KOPT-K1 (cell line): ENCODE data around the gene CARD11.
"Not testable (repeated sequence)": the region's sequence is repeated elsewhere in the genome, so short reads cannot be mapped to it uniquely, and the experiment has no call there.

Source experiments
- H3K27ac ChIP-seq: fragments of 200-600 bp; sonication (generic); 2 replicates; pipeline ENCODE4 v1.5.1; 2016; ENCODE audit warnings: antibody characterized with exemption, mild to moderate bottlenecking, low read depth, low read length; ENCODE audit not compliant: poor library complexity, severe bottlenecking
- H3K36me3 ChIP-seq: fragments of 200-600 bp; sonication (generic); 2 replicates; pipeline ENCODE4 v1.5.1; 2017; ENCODE audit warnings: antibody characterized with exemption, mild to moderate bottlenecking, low read length, moderate library complexity; ENCODE audit not compliant: insufficient read depth
- H3K9me3 ChIP-seq: fragments of 200-600 bp; sonication (generic); 2 replicates; pipeline ENCODE4 v1.5.1; 2017; ENCODE audit warnings: antibody characterized with exemption, low read length, mild to moderate bottlenecking; ENCODE audit not compliant: insufficient read depth, poor library complexity, severe bottlenecking

The CARD11 gene

GRCh38 chr7:2959828-2960599 is 83.7 kb downstream of the CARD11 start:
- Histone ChIP-seq H3K9me3 (no peaks in the 10 kb centered on the region), H3K27ac (peak overlapping the region; percentile 37), H3K36me3 (peaks cover 24% of the 10 kb centered on the region; the same call in 1 of the 2 replicates)

GRCh38 chr7:2959103-2959680 is 84.5 kb downstream of the CARD11 start:
- Histone ChIP-seq H3K9me3 (no peaks in the 10 kb centered on the region), H3K27ac (peak overlapping the region; percentile 37), H3K36me3 (peaks cover 24% of the 10 kb centered on the region; the same call in 1 of the 2 replicates)

GRCh38 chr7:2958416-2959102 is 85.1 kb downstream of the CARD11 start:
- Histone ChIP-seq H3K27ac (peak overlapping the region; percentile 37), H3K36me3 (peaks cover 31% of the 10 kb centered on the region; the same call in 1 of the 2 replicates), H3K9me3 (no peaks in the 10 kb centered on the region)

- H3K9me3 ChIP-seq, H3K27ac ChIP-seq: not testable (repeated sequence)
- H3K36me3 ChIP-seq, result peaks cover 41% of the 10 kb centered on the region; the same call in 1 of the 2 replicates
Observed at GRCh38 chr7:2957369-2957727, 86.3 kb downstream of the CARD11 start.

GRCh38 chr7:2956526-2957368 is 86.9 kb downstream of the CARD11 start:
- Histone ChIP-seq H3K36me3 (peaks cover 47% of the 10 kb centered on the region; the same call in 1 of the 2 replicates), H3K27ac (peak overlapping the region; percentile 31), H3K9me3 (no peaks in the 10 kb centered on the region)

- H3K36me3 ChIP-seq, result peaks cover 49% of the 10 kb centered on the region; the same call in 1 of the 2 replicates
- H3K27ac ChIP-seq, result no peak overlapping the region
Observed at GRCh38 chr7:2956076-2956475, 87.6 kb downstream of the CARD11 start.

GRCh38 chr7:2955269-2955668 is 88.4 kb downstream of the CARD11 start:
- H3K9me3 ChIP-seq, result peaks cover 14% of the 10 kb centered on the region
- no peak overlapping the region for H3K27ac ChIP-seq
- peaks cover 49% of the 10 kb centered on the region; the same call in 1 of the 2 replicates for H3K36me3 ChIP-seq

More at GRCh38 chr7:2956076-2956475, 87.6 kb downstream of the CARD11 start:
- H3K9me3 ChIP-seq, result peaks cover 6% of the 10 kb centered on the region

- Histone ChIP-seq H3K9me3 (peaks cover 23% of the 10 kb centered on the region), H3K36me3 (peaks cover 49% of the 10 kb centered on the region; the same call in 1 of the 2 replicates), H3K27ac (no peak overlapping the region)
Observed at GRCh38 chr7:2954433-2954853, 89.2 kb downstream of the CARD11 start.

- peaks cover 49% of the 10 kb centered on the region; the same call in 1 of the 2 replicates for H3K36me3 ChIP-seq
- H3K9me3 ChIP-seq, result peaks cover 26% of the 10 kb centered on the region
- no peak overlapping the region for H3K27ac ChIP-seq
Observed at GRCh38 chr7:2953588-2954407, 89.9 kb downstream of the CARD11 start.

GRCh38 chr7:2953099-2953498 is 90.6 kb downstream of the CARD11 start:
- H3K36me3 ChIP-seq, result peaks cover 45% of the 10 kb centered on the region; the same call in 1 of the 2 replicates
- no peak overlapping the region for H3K27ac ChIP-seq
- H3K9me3 ChIP-seq, result peaks cover 26% of the 10 kb centered on the region

- no peak overlapping the region for H3K27ac ChIP-seq
- H3K9me3 ChIP-seq, result peaks cover 26% of the 10 kb centered on the region
- H3K36me3 ChIP-seq, result peaks cover 41% of the 10 kb centered on the region; the same call in 1 of the 2 replicates
Observed at GRCh38 chr7:2952316-2952715, 91.4 kb downstream of the CARD11 start.

- no peak overlapping the region for H3K27ac ChIP-seq
- peaks cover 35% of the 10 kb centered on the region; the same call in 1 of the 2 replicates for H3K36me3 ChIP-seq
- peaks cover 26% of the 10 kb centered on the region for H3K9me3 ChIP-seq
Observed at GRCh38 chr7:2950578-2950977, 93.1 kb downstream of the CARD11 start.

- Histone ChIP-seq H3K27ac (no peak overlapping the region), H3K36me3 (peaks cover 42% of the 10 kb centered on the region), H3K9me3 (peaks cover 26% of the 10 kb centered on the region)
Observed at GRCh38 chr7:2948749-2949148, 94.9 kb downstream of the CARD11 start.
